Stimulated activated CD4-positive, alpha-beta T cell treated with anti-CD3 and anti-CD28 coated beads, Interleukin-2, amount 100 ng/mL, for 24 hours (primary cell): ENCODE measurements around the gene METTL24.

Experiments
- DNase-seq, 2 donors: peaks; one replicate each; pipeline ENCODE4 v3.0.0-alpha.2; 2020

The METTL24 gene

DNA sequence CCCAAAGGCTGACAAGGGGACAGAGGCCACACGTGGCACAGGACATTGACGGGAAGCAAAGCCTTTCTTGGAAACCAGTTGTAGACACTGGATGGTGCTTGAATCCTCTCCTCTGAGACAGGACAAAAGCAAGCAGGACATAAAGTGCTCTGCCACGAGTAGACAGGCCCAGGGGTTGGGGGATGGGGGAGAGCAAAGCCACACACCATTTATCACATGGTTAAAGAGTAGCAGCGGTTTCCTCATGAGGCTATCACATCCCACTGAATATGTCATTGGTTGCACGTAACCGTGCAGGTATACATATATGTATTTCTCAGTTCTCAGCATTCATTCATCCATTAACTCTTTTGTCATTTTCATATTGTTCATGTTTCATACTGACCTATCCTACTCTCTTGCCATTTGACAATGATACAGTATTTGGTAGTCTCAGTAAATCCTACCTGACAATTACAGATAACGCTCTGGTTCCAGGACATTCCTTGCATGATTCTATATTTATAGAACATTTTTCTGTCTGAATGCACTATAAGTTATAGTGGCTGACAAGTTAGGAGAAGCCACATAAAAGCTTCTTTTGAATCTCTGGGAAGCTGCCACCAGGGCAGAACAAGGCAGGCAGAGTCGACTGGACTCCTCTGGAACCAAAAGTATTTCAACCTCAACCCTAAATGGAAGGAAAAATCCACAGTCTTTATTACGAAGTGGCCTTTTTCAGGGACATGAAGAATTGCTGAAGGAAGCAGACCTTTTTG, 23.5 kb downstream of the METTL24 start:
- DNase-seq: no peak

DNA sequence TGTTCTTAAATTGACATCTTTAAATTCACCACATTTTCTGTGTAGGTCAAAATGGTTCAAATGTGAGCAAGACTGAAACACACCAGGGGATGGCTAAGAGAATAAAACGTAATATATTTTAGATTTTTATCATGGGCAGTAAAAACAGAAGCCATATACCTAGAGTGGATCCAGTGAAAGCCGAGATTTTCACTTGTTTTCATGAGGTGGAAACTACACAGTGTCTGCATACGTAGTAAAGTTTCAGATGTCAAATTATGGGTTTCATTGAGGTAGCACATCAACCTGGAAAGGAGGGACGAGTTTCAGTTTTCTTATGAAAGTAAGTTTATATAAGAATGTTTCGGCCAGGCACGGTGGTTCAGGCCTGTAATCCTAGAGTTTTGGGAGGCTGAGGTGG, 25.9 kb downstream of the METTL24 start:
- DNase-seq: no peak

DNA sequence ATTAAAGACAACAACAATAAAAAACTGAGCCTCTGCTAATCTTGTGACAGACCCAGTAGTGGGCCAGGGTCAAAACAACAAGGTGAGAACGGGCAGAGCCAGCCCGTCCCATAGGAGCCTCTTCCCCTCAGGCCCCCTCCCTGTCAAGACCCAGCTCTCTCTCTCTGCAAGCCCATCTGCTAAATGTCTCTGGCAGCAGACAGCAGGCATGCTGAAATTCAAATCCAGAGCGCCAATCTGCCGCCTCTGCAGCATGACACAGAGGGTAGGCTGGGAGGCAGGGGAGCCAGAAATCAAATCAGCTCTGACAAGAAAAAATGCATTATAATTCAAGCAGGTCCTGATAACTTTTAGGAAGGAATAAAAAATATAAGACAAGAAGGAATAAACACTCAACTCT, 26.3 kb downstream of the METTL24 start:
- DNase-seq: no peak

DNA sequence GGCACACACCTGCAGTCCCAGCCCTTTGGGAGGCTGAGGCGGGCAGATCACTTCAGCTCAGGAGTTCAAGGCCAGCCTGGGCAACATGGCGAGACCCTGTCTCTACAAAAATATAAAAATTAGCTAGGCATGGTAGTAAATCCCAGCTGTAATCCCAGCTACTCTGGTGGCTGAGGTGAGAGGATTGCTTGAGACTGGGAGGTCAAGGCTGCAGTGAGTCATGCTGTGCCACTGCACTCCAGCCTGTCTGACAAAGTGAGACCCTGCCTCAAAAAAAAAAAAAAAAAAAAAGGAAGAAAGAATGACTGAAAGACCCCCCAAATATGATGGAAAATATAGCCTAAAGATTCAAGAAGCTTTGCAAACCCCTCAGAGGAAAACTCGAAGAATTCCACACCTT, 26.8 kb downstream of the METTL24 start:
- no peak for DNase-seq

DNA sequence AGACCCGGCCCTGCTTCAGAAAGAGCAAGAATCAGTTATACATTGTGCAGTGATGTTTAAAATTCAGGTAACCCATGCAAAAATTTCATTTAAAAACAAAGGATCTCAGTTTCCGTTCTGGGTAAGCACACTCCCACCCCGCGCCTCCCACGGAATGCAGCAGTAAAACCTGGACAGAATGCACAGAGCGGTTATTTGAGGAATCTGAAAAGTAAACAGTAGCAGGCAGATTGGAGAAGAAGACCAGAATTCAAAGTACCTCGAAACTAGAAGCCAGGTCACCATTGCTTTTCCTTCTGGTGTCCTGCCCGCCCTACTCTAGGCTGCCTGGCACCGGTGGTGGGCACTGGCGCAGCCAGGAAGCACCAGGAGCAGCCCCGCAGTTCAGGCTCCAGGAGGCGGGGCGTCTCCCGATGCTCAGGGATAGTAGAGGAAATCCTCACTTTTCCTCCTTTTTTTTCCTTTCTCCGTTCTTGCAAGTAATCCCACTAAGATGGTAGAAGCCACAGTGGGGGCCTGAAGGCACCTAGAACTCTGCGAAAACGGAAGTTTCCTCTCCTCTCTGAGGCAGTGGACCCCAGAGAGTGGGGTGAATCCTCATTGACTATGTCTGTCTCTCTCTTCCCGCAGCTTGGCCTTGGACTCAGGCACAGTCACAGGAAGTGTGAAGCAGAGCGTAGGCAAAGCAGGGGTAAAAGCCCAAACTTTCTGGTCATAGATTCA, 28.3 kb downstream of the METTL24 start:
- no peak for DNase-seq

DNA sequence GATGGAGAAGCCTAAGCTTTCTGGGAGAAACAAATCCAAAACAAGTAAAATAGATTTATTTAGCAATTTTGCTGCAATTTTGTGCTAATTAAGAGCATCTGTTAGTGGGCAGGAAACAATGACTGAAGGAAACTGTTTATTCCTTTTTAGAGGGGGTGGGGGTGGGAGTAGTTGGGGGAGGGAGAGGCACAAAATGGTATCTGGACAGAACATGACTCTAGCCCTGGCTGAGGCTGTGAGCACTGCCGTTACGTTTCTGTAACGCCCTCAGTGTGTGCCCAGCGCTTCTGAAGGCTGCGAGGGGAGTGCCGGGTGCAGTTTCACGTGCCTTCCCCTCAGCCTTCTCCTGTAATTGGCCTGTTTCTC, 28.8 kb downstream of the METTL24 start:
- no peak for DNase-seq

DNA sequence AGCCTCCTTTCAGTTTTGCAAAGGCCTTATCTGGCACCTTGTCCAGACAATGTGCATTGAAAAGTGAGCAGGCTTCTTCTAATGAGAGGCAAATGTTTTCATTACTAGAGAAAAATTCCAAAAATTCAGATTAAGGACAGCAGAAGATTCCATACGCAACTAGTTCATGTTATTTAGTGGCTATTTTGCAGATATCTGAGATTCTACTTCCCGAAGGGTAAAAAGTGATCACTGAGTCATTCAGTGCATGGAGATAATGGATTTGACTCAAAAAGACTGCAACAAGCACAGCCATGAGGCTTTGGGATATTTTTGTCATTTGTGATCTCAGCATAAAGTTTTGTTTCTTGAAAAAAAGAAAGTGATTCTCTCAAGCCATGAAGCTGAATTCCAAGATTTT, 29.9 kb downstream of the METTL24 start:
- no peak for DNase-seq

DNA sequence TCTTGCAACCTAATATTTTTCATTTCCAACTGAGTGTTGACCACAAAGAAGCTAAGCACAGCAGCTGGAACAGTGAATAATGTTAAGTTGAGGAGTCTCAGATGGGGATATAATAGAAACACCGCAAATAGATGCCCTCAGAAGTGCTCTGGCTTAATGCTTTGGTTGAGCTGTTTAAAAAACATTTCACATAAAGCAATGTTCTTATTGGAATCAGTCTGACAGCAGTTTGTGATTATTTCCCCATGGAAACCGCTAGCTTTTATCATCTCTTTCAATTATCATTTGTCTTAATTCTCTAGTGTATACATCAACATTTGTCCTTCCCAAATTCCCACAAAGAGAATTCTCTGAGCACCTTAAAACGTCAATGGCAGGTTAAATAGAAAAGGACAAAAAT, 30.8 kb downstream of the METTL24 start:
- no peak for DNase-seq

DNA sequence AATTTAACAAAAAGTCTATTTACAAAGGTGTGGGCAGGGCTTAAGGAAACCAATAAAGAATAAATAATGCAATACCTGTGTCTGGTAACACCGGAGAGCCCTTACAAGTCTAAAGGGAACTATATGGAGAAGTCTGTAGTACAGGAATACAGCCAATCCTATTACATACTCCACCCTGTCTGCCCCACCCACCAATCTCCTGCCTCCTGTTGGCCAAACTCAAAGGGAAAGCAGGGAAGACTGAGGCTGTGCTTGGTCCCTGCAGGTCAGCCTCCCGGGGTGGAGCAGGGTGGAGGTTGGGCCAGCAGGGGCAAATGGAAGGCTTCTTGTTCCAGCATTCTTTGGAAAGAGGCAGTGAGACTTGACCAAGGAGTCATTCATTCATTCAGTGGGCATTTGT, 31.5 kb downstream of the METTL24 start:
- no peak for DNase-seq

DNA sequence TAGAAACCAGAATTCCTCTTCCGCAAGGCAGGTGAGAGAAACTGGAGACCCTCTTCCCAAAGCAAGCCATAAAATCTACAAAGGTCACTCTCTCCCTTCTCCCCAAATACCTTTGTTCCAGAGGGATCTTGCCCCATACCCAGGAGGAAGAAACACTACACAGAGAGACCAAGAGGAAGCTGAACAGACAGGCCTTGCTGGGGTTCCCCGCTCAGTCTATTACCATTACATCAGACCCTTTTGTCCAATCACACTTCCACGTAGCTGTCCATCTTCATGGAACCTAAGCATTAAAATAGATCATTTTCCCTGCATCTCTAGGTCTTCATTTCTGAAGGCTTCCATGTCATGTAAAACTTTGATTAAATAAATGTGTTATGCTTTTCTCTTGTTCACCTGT, 32.1 kb downstream of the METTL24 start:
- DNase-seq: no peak

DNA sequence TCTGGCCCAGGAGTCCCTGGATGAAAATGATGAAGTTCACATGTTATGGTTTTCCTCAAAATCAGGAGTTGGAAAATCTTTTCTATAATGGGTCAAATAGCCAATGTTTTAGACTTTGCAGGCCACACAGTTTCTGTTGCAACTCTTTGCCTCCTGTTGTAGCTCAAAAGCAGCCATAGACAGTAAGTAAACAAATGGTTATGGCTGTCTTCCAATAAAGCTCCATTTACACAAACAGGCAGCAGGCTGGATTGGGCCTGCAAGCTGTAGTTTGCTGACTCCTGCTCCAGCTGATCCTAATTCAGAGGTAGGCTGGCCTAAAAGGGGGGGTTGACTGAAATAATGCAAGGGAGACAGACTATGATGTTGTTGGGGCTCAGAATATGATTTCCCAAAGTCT, 33.0 kb downstream of the METTL24 start:
- no peak for DNase-seq

DNA sequence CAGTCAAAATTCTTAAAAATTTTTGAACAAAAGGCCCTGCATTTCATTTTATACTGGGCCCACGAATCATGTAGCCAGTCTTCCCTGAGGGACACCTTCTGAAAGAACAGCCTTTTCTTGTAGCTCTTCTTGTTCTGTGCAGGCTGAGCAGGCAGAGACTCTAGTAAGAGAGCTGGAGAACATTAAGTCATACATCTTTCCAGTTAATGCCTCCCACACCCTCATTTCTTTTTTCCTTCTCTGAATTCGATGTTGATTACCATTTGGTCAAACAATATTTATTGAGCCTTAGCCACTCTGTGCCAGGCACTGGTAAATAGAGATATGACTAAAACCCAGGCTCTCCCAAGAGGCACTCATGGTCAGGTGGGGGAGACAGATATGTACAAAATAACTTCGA, 33.6 kb downstream of the METTL24 start:
- no peak for DNase-seq

DNA sequence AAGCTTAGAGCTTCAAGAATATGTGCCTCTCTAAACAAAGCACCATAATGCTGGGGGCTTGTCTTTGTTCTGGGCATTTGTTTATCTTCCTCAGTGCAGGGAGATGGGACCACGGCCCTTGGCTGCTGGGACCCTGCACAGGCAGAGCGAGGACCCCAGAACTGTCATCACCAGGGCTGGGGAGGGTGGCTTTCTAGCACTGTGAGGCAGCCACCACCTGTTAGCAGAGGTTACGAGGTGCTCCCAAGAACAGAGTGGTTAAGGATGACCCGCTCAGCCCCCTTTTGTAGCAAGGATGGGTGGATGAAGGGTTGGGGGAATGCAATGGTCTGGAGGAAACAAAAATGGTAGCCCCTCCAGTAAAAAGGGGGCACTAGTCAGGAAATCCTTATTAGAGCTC, 34.9 kb downstream of the METTL24 start:
- DNase-seq: no peak

DNA sequence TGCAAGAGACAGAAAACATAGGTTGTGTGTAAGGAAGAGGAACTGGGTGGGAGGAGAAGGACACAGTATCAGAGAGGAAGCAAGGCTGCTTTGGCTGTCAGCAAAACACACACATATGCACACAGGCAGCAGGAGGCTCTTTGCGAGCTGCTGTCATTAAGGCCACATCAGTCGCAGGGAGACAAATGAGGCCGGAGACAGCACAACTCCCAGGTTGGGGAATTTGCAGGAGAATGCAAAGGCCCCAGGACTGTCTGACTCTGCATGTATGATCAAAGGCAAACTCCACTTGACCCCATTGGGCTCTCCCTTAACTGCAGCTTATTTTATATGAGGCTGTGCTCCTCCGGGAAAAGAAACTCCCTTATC, 35.3 kb downstream of the METTL24 start:
- DNase-seq: no peak

DNA sequence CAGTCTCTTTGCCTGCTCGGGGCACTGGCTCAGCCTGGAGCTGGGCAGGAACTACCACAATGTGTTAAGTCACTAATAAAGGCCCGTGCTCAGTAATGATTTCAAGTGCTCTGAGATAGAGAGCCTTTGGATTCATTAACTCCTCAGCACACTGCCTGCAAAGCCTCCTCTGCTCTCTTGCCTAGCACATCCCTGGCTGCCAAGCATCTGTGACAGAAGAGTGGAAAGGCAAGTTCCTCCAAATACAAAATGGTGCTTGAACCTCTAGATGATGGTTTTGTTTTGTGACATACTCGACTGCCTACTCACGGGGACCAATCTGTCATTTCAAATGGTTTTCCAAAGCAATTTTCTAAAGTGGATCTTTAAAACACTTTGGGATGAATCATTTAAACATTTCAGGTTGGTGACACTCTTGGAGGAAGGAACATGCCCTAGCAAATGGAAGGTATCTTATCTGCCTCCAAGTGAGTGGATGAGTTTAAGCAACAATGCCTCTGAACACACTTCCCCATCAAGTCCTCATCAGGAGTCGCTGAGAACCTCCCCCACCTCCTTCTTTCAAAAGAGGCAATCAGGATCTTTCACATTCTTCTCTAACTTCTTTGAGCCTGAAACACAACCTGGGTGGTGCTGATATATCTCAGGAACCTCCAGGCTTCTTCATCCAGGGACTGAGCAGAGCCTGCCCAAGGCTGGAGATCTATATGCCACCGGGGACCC, 35.8 kb downstream of the METTL24 start:
- DNase-seq: no peak

DNA sequence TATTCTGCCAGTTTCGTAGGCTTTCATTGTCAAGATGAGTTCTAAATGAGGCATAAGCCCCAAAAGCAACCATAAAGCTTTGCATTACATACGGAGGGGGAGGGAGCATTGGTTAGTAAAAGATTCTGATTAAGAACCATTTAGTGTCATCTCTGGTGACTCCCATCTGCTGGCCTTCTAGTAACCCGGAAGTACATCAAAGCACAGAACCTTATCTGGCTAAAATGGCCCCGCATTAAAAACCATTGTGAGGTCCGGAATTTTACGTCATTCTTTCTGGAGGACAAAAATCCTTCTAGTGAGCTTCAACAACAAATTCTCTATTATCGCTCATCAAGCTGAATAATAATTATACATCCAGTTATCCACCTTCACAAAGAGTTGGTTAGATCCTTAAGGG, 37.8 kb downstream of the METTL24 start:
- DNase-seq: no peak

DNA sequence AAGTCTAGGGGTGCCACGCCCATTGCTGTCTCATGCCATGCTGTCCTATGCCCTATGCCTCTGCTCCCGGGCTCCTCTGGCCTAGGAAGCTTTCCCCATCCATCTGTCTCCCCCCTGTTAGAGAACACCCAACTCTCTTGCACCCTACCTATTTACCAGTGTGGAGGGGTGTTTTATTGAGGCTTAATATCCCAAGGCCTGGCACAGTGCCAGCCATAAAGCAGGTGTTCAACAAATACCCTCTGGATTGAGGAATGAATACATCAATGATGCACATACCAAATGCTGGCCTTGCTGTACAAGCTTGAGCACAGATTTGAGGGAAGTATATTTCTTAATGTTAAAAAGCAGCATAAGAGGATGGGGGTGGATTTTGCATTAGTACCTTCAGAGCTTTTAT, 38.3 kb downstream of the METTL24 start:
- no peak for DNase-seq

DNA sequence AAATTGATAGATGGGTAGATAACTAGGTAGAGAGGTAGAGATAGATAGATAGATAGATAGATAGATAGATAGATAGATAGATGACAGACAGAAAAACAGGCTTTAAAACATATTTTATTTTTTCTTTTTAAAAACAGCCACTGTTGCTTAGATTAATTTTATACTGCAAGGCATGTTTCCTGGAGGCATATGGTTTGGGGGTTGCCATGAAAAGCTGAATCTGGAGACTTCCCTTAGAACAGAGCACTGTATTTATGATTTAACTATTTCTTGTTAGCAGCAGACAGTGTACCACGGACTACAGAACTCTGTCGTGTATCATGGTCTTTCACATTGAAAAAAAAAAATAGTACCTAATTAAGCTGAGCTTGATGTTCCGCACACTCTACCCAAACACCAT, 38.8 kb downstream of the METTL24 start:
- no peak for DNase-seq

DNA sequence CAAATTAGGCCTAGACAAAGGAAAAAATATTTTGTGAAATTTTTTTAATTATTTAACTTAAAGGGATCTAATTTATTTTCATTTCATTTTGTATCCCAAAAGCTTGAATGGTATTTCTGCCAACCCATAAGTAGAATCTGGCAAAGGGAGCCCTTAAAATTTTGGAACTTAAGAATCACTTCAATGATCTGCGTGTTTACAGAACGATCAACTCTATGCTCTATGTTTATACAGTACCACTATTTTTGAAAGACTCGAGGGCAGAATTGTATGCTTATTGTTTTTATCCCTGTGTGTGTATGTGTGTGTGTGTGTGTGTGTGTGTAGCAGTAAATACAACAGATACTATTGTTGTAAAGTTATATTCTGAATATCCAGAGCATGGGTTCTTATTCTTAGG, 39.2 kb downstream of the METTL24 start:
- DNase-seq: no peak

DNA sequence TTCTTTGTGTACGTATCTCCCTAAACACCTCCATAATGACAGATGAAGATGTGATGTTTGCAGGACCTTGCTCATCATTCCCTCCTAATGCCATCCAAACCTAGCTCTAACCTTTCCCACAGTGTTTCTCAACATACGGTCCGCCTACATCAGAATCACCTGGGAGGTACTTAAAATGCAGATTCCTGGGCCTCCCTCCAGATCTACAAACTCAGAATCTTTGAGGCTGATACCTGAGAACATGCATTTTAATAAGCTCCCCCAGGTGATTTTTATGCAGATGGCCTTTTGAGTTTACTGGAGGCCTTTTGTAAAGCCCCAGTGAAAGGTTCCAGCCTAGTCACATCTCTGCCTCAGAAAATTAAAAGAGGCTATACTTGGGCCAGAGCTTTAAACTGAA, 40.5 kb downstream of the METTL24 start:
- DNase-seq: no peak

DNA sequence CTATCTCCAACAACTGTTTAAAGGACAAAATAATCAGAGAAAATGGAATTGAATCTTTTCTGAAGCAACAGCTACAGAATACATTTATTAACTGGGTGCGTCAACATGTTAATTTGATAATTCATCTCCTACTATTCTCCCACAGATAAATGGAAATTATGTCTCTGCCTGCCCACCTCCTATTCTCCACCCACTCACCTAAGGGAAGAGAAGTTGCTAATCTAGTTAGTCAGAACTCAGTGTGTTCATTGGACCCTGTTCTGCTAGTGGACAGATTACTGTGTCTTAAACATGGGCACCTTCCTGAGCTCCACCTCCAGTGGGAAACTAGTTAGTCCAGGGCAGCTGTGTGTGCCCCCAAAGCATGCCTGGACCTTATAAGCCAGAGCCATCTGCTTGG, 41.0 kb downstream of the METTL24 start:
- DNase-seq: no peak

DNA sequence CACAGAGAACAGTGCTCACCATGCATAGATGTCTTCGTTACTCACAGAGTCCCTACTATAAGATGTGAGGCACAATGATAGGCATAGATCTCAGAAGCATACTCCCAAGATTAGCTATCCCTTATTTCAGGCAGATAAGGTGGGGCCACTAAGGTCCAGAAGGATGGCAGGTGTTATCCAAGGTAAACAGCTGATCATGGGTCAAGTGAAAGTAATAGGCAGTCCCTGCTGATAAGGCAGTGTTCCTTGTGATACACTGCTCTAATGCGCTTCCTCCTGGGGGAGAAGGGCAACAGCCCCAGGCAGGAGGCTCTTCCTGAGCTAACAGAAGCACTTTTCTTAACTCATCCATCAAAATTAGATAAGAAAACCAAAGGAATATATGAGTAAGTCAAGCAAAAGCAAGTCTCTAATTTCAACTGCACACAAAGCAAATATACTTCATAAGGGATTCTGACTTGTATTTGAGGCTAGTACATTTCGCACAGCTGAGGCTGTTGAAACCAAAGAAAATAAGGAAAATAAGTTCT, 42.2 kb downstream of the METTL24 start:
- DNase-seq: no peak

DNA sequence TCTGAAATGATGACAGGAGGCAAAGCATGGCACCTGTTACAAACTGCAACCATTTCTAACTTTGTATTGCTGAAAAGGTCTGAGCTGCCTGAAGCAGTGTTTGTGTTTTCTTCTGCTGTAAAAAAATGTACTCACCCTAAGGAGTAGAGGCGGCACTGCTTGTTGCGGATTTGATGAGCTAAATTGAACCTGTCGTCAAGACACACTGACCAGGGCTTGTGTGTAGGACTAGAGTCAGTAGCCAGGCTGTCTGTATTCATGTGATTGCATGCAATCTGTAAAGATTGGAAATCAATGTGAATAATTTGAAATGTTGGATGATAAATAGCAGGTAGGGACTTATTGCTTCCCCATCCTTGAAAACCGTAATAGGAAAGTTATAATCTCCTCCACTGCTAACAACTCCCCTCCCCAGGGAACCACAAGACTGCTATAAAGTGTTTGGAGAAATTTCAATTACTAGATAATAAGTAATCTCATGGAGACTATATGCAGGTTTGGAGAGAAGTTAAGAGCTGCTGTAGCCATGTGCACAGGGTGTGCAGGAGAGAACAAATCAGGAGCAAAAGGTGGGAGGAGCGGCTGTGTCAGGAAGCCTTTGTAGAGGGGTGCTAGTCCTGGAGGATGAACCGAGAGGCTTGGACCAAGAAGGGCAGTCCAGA, 42.8 kb downstream of the METTL24 start:
- no peak for DNase-seq
